Fibroblast of villous mesenchyme (primary cell): ENCODE data around the gene KCNK15. TPM values are rescaled to one million over a fixed set of nuclear protein-coding genes. Genes with fewer than 3 reads are reported as not detected.

Source experiments
- DNase-seq: peaks from one replicate; pipeline ENCODE4 v3.0.0-alpha.2; 2010; ENCODE audit warnings: low read depth
- H3K4me3 ChIP-seq: 2 replicates; pipeline ENCODE4 v1.5.1; 2011; ENCODE audit warnings: low read depth, mild to moderate bottlenecking, low read length
- total RNA-seq: library from RNA; depleted of rRNA; stranded (reverse); fragments of >200 nt; gene quantifications from 2 replicates; pipeline ENCODE4 v1.2.3, GENCODE V29; 2012
- TF ChIP-seq, protein P1 (sequence below): IDR thresholded peaks from 2 replicates; pipeline ENCODE4 v1.5.1; 2012; ENCODE audit warnings: low read depth, mild to moderate bottlenecking, low read length; ENCODE audit not compliant: insufficient read depth

The KCNK15 gene
- total RNA-seq, 1 donor: 1.7 TPM

DNA sequence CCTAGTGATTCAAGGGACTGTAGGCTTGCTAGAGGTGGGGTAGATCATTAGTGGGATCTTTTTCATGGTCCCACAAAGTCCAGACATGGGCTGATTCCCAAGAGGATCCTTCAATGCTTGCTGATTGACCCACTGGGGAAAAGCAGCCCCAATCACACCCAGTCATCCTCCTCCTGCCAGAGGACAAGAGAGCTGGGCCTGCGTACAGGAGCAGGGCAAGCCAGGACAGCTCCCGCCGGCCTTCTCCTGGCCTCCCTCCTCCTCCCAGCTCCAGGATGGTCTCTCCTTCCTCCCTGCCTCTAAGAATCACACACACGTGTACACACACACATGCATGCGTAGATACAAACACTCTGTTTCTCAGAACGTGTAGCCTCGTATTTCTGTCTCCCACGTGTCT is 27.0 kb downstream of the KCNK15 start:
- H3K4me3 ChIP-seq: no peak overlapping the region
- TF ChIP-seq, protein P1, sequence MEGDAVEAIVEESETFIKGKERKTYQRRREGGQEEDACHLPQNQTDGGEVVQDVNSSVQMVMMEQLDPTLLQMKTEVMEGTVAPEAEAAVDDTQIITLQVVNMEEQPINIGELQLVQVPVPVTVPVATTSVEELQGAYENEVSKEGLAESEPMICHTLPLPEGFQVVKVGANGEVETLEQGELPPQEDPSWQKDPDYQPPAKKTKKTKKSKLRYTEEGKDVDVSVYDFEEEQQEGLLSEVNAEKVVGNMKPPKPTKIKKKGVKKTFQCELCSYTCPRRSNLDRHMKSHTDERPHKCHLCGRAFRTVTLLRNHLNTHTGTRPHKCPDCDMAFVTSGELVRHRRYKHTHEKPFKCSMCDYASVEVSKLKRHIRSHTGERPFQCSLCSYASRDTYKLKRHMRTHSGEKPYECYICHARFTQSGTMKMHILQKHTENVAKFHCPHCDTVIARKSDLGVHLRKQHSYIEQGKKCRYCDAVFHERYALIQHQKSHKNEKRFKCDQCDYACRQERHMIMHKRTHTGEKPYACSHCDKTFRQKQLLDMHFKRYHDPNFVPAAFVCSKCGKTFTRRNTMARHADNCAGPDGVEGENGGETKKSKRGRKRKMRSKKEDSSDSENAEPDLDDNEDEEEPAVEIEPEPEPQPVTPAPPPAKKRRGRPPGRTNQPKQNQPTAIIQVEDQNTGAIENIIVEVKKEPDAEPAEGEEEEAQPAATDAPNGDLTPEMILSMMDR: no peak

GRCh38 chr20:44773070-44773829 is 27.6 kb downstream of the KCNK15 start:
- no peak for DNase-seq
- TF ChIP-seq, protein P1: no peak

More for the DNA sequence above, 27.0 kb downstream of the KCNK15 start:
- no peak for DNase-seq

DNA sequence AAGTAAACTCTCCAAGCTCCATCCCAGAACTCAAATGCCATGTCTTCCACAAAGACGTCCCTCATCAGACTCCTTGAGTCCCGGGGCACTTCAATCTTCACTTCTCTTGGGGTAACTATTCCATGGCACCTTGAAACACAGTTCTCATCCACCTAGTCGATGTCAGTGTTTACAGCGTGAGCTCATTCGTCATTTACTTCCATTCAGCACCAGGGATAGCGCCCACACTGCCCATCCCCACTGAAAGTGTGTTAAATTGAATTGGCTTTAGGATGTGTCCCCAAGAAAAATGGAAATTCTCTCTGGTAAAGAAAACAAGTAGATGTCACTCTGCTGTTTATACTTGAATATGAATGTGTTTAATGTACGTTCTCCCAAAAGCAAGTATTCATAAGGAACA is 31.3 kb downstream of the KCNK15 start:
- TF ChIP-seq, protein P1: no peak
- DNase-seq: peak; percentile 24
- H3K4me3 ChIP-seq: no peak overlapping the region

More at GRCh38 chr20:44773070-44773829, 27.6 kb downstream of the KCNK15 start:
- H3K4me3 ChIP-seq: no peak overlapping the region

GRCh38 chr20:44780226-44780625 is 34.6 kb downstream of the KCNK15 start:
- TF ChIP-seq, protein P1: no peak
- H3K4me3 ChIP-seq: no peak overlapping the region
- peak; percentile 62 for DNase-seq

GRCh38 chr20:44781118-44781517 is 35.5 kb downstream of the KCNK15 start:
- DNase-seq: no peak
- TF ChIP-seq, protein P1: no peak
- H3K4me3 ChIP-seq: no peak overlapping the region

- H3K4me3 ChIP-seq: no peak overlapping the region
- no peak for DNase-seq
- TF ChIP-seq, protein P1: no peak
Measured at GRCh38 chr20:44781791-44782190, 36.1 kb downstream of the KCNK15 start.
